NCI-H146 (cell line): ENCODE results near the gene MAP2K7.

Experiments
- DNase-seq: peaks from one replicate; lab custom pipeline; 2025; lab: John Stamatoyannopoulos, UW

MAP2K7 gene

GRCh38 chr19:7867092-7867844 is 36.4 kb upstream of the MAP2K7 start:
- no peak for DNase-seq

- DNase-seq: no peak
Measured at GRCh38 chr19:7868326-7868670, 35.4 kb upstream of the MAP2K7 start.

GRCh38 chr19:7868671-7869452 is 34.8 kb upstream of the MAP2K7 start:
- DNase-seq: no peak

GRCh38 chr19:7869453-7869909 is 34.2 kb upstream of the MAP2K7 start:
- no peak for DNase-seq

GRCh38 chr19:7869910-7870511 is 33.7 kb upstream of the MAP2K7 start:
- DNase-seq: no peak

GRCh38 chr19:7870571-7871436 is 32.9 kb upstream of the MAP2K7 start:
- DNase-seq: peak; percentile 52

GRCh38 chr19:7871437-7872305 is 32.0 kb upstream of the MAP2K7 start:
- peak; percentile 55 for DNase-seq

GRCh38 chr19:7872306-7873204 is 31.1 kb upstream of the MAP2K7 start:
- DNase-seq: no peak

- DNase-seq: peak; percentile 60
Measured at GRCh38 chr19:7873304-7874075, 30.2 kb upstream of the MAP2K7 start.

GRCh38 chr19:7874076-7874896 is 29.4 kb upstream of the MAP2K7 start, which contains the start of gene PRR36:
TSS of gene PRR36 (minus strand) at chr19:7874390. CDS start at chr19:7873689, 701 bp downstream.
- DNase-seq: peak; percentile 85

GRCh38 chr19:7874897-7875273 is 28.8 kb upstream of the MAP2K7 start:
- peak; percentile 23 for DNase-seq

- DNase-seq: no peak
Measured at GRCh38 chr19:7877249-7877836, 26.3 kb upstream of the MAP2K7 start.

- DNase-seq: no peak
Measured at GRCh38 chr19:7879111-7879807, 24.4 kb upstream of the MAP2K7 start.

GRCh38 chr19:7879836-7880235 is 23.8 kb upstream of the MAP2K7 start:
- DNase-seq: no peak

- no peak for DNase-seq
Measured at GRCh38 chr19:7881910-7882309, 21.8 kb upstream of the MAP2K7 start.

GRCh38 chr19:7883105-7883504 is 20.6 kb upstream of the MAP2K7 start:
- DNase-seq: peak; percentile 63
